H1 (cell line): ENCODE data around the gene ARPC3. TPM values are rescaled to one million over a fixed set of nuclear protein-coding genes. Genes with fewer than 3 reads are reported as not detected.
A peak's percentile ranks its signal among the peaks of the same experiment; 100 is the strongest.

ENCODE experiments used
- CTCF ChIA-PET: fragments of 300-600 bp; sonication (Branson Sonifier 250); formaldehyde crosslinking; loops from one replicate; lab custom pipeline; 2021; ENCODE audit not compliant: partially characterized antibody; lab: Charles Lee
- POLR2A ChIA-PET: fragments of 300-600 bp; sonication (Branson Sonifier 250); formaldehyde crosslinking; loops from one replicate; lab custom pipeline; 2021; ENCODE audit warnings: inconsistent platforms; ENCODE audit not compliant: partially characterized antibody; lab: Charles Lee
- DNase-seq, 2 experiments: peaks; one replicate each; pipeline versions ENCODE4 v3.0.0 to v3.0.0-alpha.2; 2010 to 2022; ENCODE audit warnings: low spot score in 2 of 2, low read depth in 1 of 2, mixed read lengths in 1 of 2
- FAIRE-seq: peaks from 2 replicates; lab custom pipeline; 2011; peaks lifted over from hg19 to GRCh38; lab: Jason Lieb, UNC
- H2AFZ ChIP-seq: 2 replicates; pipeline ENCODE4 v1.8.1; 2012; ENCODE audit warnings: low read length, inconsistent platforms
- H2AK5ac ChIP-seq: 2 replicates; pipeline ENCODE4 v1.6.1; 2013; ENCODE audit warnings: low read depth, low read length
- H2BK120ac ChIP-seq: replicated peaks from 2 replicates; pipeline ENCODE3; 2013; ENCODE audit warnings: low read depth, low read length, inconsistent platforms
- H2BK12ac ChIP-seq: 2 replicates; pipeline ENCODE4 v1.6.1; 2013; ENCODE audit warnings: low read depth, low read length
- H2BK15ac ChIP-seq: 2 replicates; pipeline ENCODE4 v1.6.1; 2013; ENCODE audit warnings: low read length
- H2BK20ac ChIP-seq: 2 replicates; pipeline ENCODE4 v1.6.1; 2013; ENCODE audit warnings: low read length
- H2BK5ac ChIP-seq: 2 replicates; pipeline ENCODE4 v1.6.1; 2013; ENCODE audit warnings: low read depth, low read length
- H3K14ac ChIP-seq: 2 replicates; pipeline ENCODE4 v1.6.1; 2013; ENCODE audit warnings: inconsistent platforms; ENCODE audit not compliant: insufficient read length
- H3K18ac ChIP-seq: 2 replicates; pipeline ENCODE4 v1.6.1; 2013; ENCODE audit warnings: low read length; ENCODE audit errors: extremely low read depth
- H3K23ac ChIP-seq: 2 replicates; pipeline ENCODE4 v1.6.1; 2013; ENCODE audit warnings: inconsistent platforms; ENCODE audit not compliant: insufficient read length
- H3K23me2 ChIP-seq: 2 replicates; pipeline ENCODE4 v1.6.1; 2013; ENCODE audit warnings: low read depth, low read length
- H3K27ac ChIP-seq: 2 replicates; pipeline ENCODE4 v1.6.1; 2011; ENCODE audit warnings: low read depth, low read length, inconsistent platforms
- H3K27me3 ChIP-seq, 4 experiments: replicated peaks in 1 of 4; 1 replicate in 1 of 4; 2 replicates in 3 of 4; pipeline versions ENCODE4 v1.6.1 to v1.8.1; 2011 to 2013; ENCODE audit warnings: low read length in 3 of 4, mild to moderate bottlenecking in 3 of 4, inconsistent platforms in 2 of 4, mixed read lengths in 2 of 4, moderate library complexity in 1 of 4; ENCODE audit not compliant: control insufficient read depth in 3 of 4, insufficient read depth in 3 of 4; ENCODE audit errors: extremely low read depth in 1 of 4
- H3K36me3 ChIP-seq, 4 experiments: 2 replicates each; pipeline versions ENCODE4 v1.6.1 to v1.8.1; 2011 to 2013; ENCODE audit warnings: mild to moderate bottlenecking in 4 of 4, low read length in 3 of 4, moderate library complexity in 2 of 4, control low read depth in 1 of 4, inconsistent platforms in 1 of 4; ENCODE audit not compliant: insufficient read depth in 4 of 4, control insufficient read depth in 2 of 4
- H3K4ac ChIP-seq: replicated peaks from 2 replicates; pipeline ENCODE3; 2013; ENCODE audit warnings: low read length, low read depth, mixed read lengths, inconsistent platforms; ENCODE audit not compliant: insufficient read length
- H3K4me1 ChIP-seq, 4 experiments: replicated peaks in 1 of 4; 1 replicate in 1 of 4; 2 replicates in 3 of 4; pipeline versions ENCODE4 v1.6.1 to v1.8.1; 2011 to 2013; ENCODE audit warnings: low read length in 3 of 4, inconsistent platforms in 2 of 4, mixed read lengths in 1 of 4; ENCODE audit not compliant: insufficient read depth in 4 of 4, control insufficient read depth in 3 of 4
- H3K4me2 ChIP-seq, 2 experiments: 2 replicates each; pipeline versions ENCODE4 v1.6.1 to v1.8.1; 2011 to 2013; ENCODE audit warnings: low read depth in 2 of 2, low read length in 2 of 2, control low read depth in 1 of 2, inconsistent platforms in 1 of 2, mild to moderate bottlenecking in 1 of 2; ENCODE audit not compliant: insufficient read depth in 1 of 2
- H3K4me3 ChIP-seq, 4 experiments: fragments of 200-600, 300-600 bp in 1 of 4; sonication (generic), shearing (Covaris generic), sonication (Bioruptor Twin) in 1 of 4; 2 replicates each; pipeline versions ENCODE4 v1.5.1 to v1.8.1; 2011 to 2016; ENCODE audit warnings: low read length in 4 of 4, low read depth in 3 of 4, control low read depth in 2 of 4, inconsistent platforms in 2 of 4, mild to moderate bottlenecking in 2 of 4, mixed read lengths in 1 of 4, moderate library complexity in 1 of 4; ENCODE audit not compliant: insufficient read depth in 2 of 4; ENCODE audit errors: extremely low read depth in 1 of 4
- H3K56ac ChIP-seq: replicated peaks from 2 replicates; pipeline ENCODE3; 2013; ENCODE audit warnings: low read depth, mild to moderate bottlenecking, mixed read lengths, low read length, inconsistent platforms; ENCODE audit not compliant: insufficient read length
- H3K79me1 ChIP-seq: 2 replicates; pipeline ENCODE4 v1.6.1; 2013; ENCODE audit warnings: low read depth, low read length, control low read depth
- H3K79me2 ChIP-seq, 2 experiments: 2 replicates each; pipeline versions ENCODE4 v1.6.1 to v1.8.1; 2012 to 2013; ENCODE audit warnings: low read length in 2 of 2, mild to moderate bottlenecking in 2 of 2, inconsistent platforms in 1 of 2; ENCODE audit not compliant: insufficient read depth in 2 of 2, control insufficient read depth in 1 of 2
- H3K9ac ChIP-seq, 4 experiments: replicated peaks in 1 of 4; 1 replicate in 1 of 4; 2 replicates in 3 of 4; pipeline versions ENCODE4 v1.6.1 to v1.8.1; 2011 to 2013; ENCODE audit warnings: low read depth in 3 of 4, low read length in 3 of 4, control low read depth in 2 of 4, mild to moderate bottlenecking in 2 of 4, moderate library complexity in 2 of 4, inconsistent platforms in 1 of 4; ENCODE audit errors: extremely low read depth in 1 of 4
- H3K9me3 ChIP-seq, 2 experiments: 2 replicates each; pipeline versions ENCODE4 v1.6.1 to v1.8.1; 2012 to 2013; ENCODE audit warnings: mild to moderate bottlenecking in 2 of 2, moderate library complexity in 2 of 2, control low read depth in 1 of 2, inconsistent platforms in 1 of 2, low read depth in 1 of 2, low read length in 1 of 2, mixed read lengths in 1 of 2; ENCODE audit not compliant: insufficient read depth in 2 of 2
- H4K20me1 ChIP-seq, 2 experiments: replicated peaks in 1 of 2; 2 replicates each; pipeline versions ENCODE3 to v1.8.1; 2011 to 2013; ENCODE audit warnings: inconsistent platforms in 2 of 2, low read length in 2 of 2, mild to moderate bottlenecking in 1 of 2; ENCODE audit not compliant: insufficient read depth in 2 of 2, control insufficient read depth in 1 of 2
- H4K5ac ChIP-seq: 2 replicates; pipeline ENCODE4 v1.6.1; 2013; ENCODE audit warnings: low read length, low read depth, mixed read lengths, inconsistent platforms; ENCODE audit not compliant: insufficient read length
- H4K8ac ChIP-seq: 2 replicates; pipeline ENCODE4 v1.8.0; 2013; ENCODE audit warnings: mild to moderate bottlenecking, moderate library complexity, low read length, inconsistent platforms; ENCODE audit not compliant: insufficient read depth; ENCODE audit errors: extremely low read depth
- H4K91ac ChIP-seq: replicated peaks from 2 replicates; pipeline ENCODE3; 2013; ENCODE audit warnings: low read length, mixed read lengths, inconsistent platforms; ENCODE audit not compliant: insufficient read length
- BCL11A ChIP-seq, 2 experiments: IDR thresholded peaks; one replicate each; pipeline ENCODE4 v1.6.1; 2011; ENCODE audit warnings: low read depth in 2 of 2, low read length in 2 of 2, mild to moderate bottlenecking in 2 of 2
- CBX8 ChIP-seq: fragments of 300-800, 300-1000 bp; sonication (generic); IDR thresholded peaks from 2 replicates; pipeline ENCODE4 v1.7.1; 2016; ENCODE audit warnings: low read depth, low read length, borderline replicate concordance
- CTBP2 ChIP-seq: IDR thresholded peaks from 2 replicates; pipeline ENCODE4 v1.7.0; 2011; ENCODE audit warnings: borderline replicate concordance, mild to moderate bottlenecking, moderate library complexity, mixed read lengths, low read length; ENCODE audit not compliant: insufficient read depth, insufficient read length
- EZH2 ChIP-seq: fragments of 200-600 bp; sonication (generic); IDR thresholded peaks from 2 replicates; pipeline ENCODE4 v1.7.1; 2012; ENCODE audit warnings: low read depth, mild to moderate bottlenecking, moderate library complexity, low read length, inconsistent platforms; ENCODE audit not compliant: severe bottlenecking
- KDM1A ChIP-seq: fragments of 200-600, 300-600 bp; sonication (generic); IDR thresholded peaks from 2 replicates; pipeline ENCODE4 v1.7.1; 2016; ENCODE audit warnings: mild to moderate bottlenecking, low read length, borderline replicate concordance
- SIX5 ChIP-seq: IDR thresholded peaks from 2 replicates; pipeline ENCODE4 v1.6.1; 2011; ENCODE audit warnings: mild to moderate bottlenecking, low read depth, low read length
- SP2 ChIP-seq: IDR thresholded peaks from 2 replicates; pipeline ENCODE4 v1.6.1; 2012; ENCODE audit warnings: mild to moderate bottlenecking, low read length, inconsistent platforms
- SP4 ChIP-seq: IDR thresholded peaks from 2 replicates; pipeline ENCODE4 v1.6.1; 2012; ENCODE audit warnings: low read length, inconsistent platforms
- TBP ChIP-seq: IDR thresholded peaks from 2 replicates; pipeline ENCODE4 v1.6.1; 2011; ENCODE audit warnings: low read depth, low read length, improper control_type of control experiment
- TEAD4 ChIP-seq: IDR thresholded peaks from 2 replicates; pipeline ENCODE4 v1.6.1; 2012; ENCODE audit warnings: low read depth, low read length, inconsistent platforms, mixed read lengths
- YY1 ChIP-seq: IDR thresholded peaks from 2 replicates; pipeline ENCODE4 v1.6.1; 2011; ENCODE audit warnings: low read depth, mild to moderate bottlenecking, low read length
- WGBS, 2 experiments: shearing (Covaris generic) in 1 of 2; methylation state at CpG; one replicate each; pipeline versions ENCODE4 v1.1.6 to v1.1.7; 2013 to 2015; ENCODE audit warnings: low lambda C conversion rate in 2 of 2, mixed read lengths in 2 of 2, inconsistent platforms in 1 of 2, low coverage in 1 of 2, missing lambda C conversion rate in 1 of 2; ENCODE audit not compliant: insufficient replicate concordance in 2 of 2, insufficient coverage in 1 of 2, insufficient read length in 1 of 2; ENCODE audit errors: extremely low coverage in 1 of 2, missing lambda C conversion rate in 1 of 2; 5-methylcytosine and 5-hydroxymethylcytosine counted together
- polyA plus RNA-seq, 7 experiments: library from polyadenylated mRNA; depleted of rRNA in 3 of 7; stranded (reverse) in 5 of 7; unstranded in 2 of 7; fragments of >200 nt in 5 of 7; fragments of 200-250 nt in 2 of 7; gene quantifications; 1 replicate in 5 of 7; 2 replicates in 1 of 7; 4 replicates in 1 of 7; pipeline versions ENCODE4 v1.2.1 to v1.2.3, GENCODE V29; 2011 to 2013; ENCODE audit warnings: missing spikeins in 2 of 7, mixed read lengths in 2 of 7
- total RNA-seq: library from RNA; stranded (reverse); fragmentation: NEBNext Ultra II Directional; extraction: Animal tissue kit (Norgen Biotek cat#: 25700); gene quantifications from 2 replicates; pipeline ENCODE4 v1.2.1, GENCODE V29; 2021

ARPC3 gene
- total and polyA plus RNA-seq, 2 of the 8 experiments (the other 6 are each of a cell fraction or from before 2014, with no cell fraction given): 36.7 to 160 TPM

GRCh38 chr12:110466791-110467190, 16.7 kb upstream of the ARPC3 start:
- ChIA-PET POLR2A (interaction anchor here (0.6 to 4.2 kb wide), 5 partner anchors 16 to 68 kb away, joined by 3 to 57 read pairs (median 3); partner anchors contain the start of genes ARPC3, RAD9B and VPS29), CTCF (interaction anchor here (0.9 to 8.1 kb wide), 2 partner anchors 15 to 135 kb away, joined by 3 to 67 read pairs; partner anchors contain the start of gene ARPC3)
- no peaks in the 10 kb centered on the region for H3K27me3 ChIP-seq
- H3K18ac ChIP-seq: no peak overlapping the region
- no peak overlapping the region for H3K14ac ChIP-seq
- H3K79me2 ChIP-seq: peaks cover 0 to 29% of the 10 kb centered on the region in 2 experiments; a peak in 3 of 4 replicates
- no peak overlapping the region for H3K56ac ChIP-seq
- no peak overlapping the region for H4K5ac ChIP-seq
- H2BK120ac ChIP-seq: no peak overlapping the region
- H4K8ac ChIP-seq: no peak overlapping the region
- H3K4me2 ChIP-seq: peak overlapping the region; percentile 82 to 94; a peak in 3 of 4 replicates
- H2AFZ ChIP-seq: no peak overlapping the region
- no peak overlapping the region for H2BK20ac ChIP-seq
- no peaks in the 10 kb centered on the region for H3K9me3 ChIP-seq
- H3K36me3 ChIP-seq: peaks cover 5 to 16% (median 14%) of the 10 kb centered on the region in 4 experiments
- peak overlapping the region in 3 of 4 experiments; percentile 85 to 96 (median 88); a peak in 7 of 8 replicates for H3K4me3 ChIP-seq
- H3K4ac ChIP-seq: no peak overlapping the region
- no peak overlapping the region for H2BK12ac ChIP-seq
- H3K4me1 ChIP-seq: peaks cover 0 to 7% (median 1%) of the 10 kb centered on the region in 4 experiments; a peak in 3 of 7 replicates
- no peak overlapping the region for H2BK5ac ChIP-seq
- H3K27ac ChIP-seq: no peak overlapping the region
- H3K9ac ChIP-seq: peak overlapping the region in 1 of 4 experiments; percentile 84; a peak in 1 of 7 replicates
- FAIRE-seq (no peak), DNase-seq (no peak)
- no peak overlapping the region for H2AK5ac ChIP-seq
- no peak overlapping the region for H2BK15ac ChIP-seq
- H3K79me1 ChIP-seq: peaks cover 4% of the 10 kb centered on the region; the same call in 1 of the 2 replicates
- WGBS, 2 experiments: 82% methylated on average over 4 of the region's 5 CpGs; no CpG with 5 or more reads in 1 of the 2 experiments
- TF ChIP-seq CTBP2: no peak
- no peak for TF ChIP-seq CBX8
- TF ChIP-seq TEAD4: no peak
- TF ChIP-seq EZH2: no peak
- TF ChIP-seq YY1: no peak
- TF ChIP-seq TBP: no peak
- TF ChIP-seq BCL11A (IDR thresholded peaks at IDR 0.05; ENCODE audit: low read depth in 2 of 2, low read length in 2 of 2): no peak
- no peak for TF ChIP-seq KDM1A
- TF ChIP-seq SP4: no peak
- TF ChIP-seq SP2: no peak
- no peak for TF ChIP-seq SIX5
- no peak overlapping the region for H4K91ac ChIP-seq
- peaks cover 4% of the 10 kb centered on the region for H3K23me2 ChIP-seq
- no peak overlapping the region for H3K23ac ChIP-seq
- peaks cover 0 to 2% of the 10 kb centered on the region in 2 experiments for H4K20me1 ChIP-seq
